Measurements from ENCODE around the gene RPTOR.
A peak's percentile ranks its signal among the peaks of the same experiment; 100 is the strongest.

RPTOR gene

DNA sequence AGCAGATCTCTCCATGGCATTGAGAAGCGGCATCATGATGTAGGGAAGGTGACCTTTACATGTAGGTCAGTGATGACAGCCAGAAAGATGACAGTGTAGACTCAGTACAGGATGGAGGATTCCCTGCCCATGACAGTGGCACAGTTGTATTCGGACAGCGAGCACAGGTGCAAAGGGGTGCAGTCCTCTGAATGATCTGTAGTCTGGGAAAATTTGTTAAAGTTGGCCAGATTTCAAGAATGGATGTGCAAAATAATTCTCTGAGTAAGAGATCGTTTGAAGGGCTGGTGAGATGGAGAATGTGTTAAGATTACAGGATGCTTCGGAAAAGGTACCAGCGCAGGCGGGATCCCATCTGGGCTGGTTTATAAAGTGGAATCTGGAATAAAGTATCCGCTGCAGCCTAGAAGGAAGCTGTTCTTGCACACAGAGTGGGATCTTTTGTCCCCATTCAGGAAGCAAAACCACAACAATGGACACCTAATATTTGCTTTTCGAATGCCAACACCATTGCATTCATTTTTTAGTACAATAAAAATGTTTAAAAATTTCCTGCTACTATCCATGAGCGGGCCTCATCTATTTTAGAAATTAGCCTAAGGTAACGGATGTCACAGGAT lies 101.2 kb downstream of the RPTOR start:
- DNase-seq = no peak

DNA sequence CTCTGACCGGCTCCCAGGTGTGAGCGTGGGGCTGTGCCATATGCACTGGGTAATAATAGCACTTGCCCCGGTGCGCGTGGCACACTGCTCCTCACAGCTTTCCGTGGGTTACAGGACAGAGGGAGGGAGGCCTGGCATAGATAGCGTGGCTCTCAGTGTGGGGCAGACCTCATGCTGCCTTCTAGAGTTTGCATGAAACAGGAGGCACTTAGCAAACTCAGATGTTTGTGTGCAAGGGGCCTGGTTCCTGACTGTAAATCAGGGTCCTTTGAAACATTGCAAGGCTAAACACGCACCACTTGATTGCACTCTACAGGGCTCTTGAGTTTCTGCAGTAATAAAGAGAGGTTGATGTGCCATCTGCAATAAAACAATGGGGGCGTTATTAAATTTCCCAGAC lies 101.7 kb downstream of the RPTOR start:
- DNase-seq = no peak

GRCh38 chr17:80647746-80648145 lies 103.1 kb downstream of the RPTOR start:
- DNase-seq = no peak

- no peak for DNase-seq
Measured at GRCh38 chr17:80649200-80649644, 104.6 kb downstream of the RPTOR start.

- peak; percentile 45 to 50 for DNase-seq
Measured at GRCh38 chr17:80649672-80650330, 105.2 kb downstream of the RPTOR start.

DNA sequence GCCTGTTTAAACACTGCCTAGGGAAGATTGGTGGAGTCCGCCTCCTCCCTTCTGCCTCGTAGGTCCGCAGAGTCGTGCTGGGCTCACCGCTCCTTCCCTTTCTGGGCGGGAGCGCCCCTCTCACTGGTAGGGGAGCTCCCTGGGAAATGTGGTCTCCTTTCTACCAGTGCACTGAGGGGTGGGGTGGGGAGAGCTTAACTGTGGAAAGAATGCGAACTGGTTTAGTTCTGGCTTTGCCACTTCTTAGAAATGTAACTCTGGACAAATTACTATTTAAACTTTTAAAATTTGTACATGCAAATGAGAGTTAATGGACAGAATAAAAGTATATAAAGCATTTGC lies 105.7 kb downstream of the RPTOR start:
- DNase-seq = no peak

- DNase-seq = no peak
Measured at GRCh38 chr17:80650751-80651518, 106.3 kb downstream of the RPTOR start.

DNA sequence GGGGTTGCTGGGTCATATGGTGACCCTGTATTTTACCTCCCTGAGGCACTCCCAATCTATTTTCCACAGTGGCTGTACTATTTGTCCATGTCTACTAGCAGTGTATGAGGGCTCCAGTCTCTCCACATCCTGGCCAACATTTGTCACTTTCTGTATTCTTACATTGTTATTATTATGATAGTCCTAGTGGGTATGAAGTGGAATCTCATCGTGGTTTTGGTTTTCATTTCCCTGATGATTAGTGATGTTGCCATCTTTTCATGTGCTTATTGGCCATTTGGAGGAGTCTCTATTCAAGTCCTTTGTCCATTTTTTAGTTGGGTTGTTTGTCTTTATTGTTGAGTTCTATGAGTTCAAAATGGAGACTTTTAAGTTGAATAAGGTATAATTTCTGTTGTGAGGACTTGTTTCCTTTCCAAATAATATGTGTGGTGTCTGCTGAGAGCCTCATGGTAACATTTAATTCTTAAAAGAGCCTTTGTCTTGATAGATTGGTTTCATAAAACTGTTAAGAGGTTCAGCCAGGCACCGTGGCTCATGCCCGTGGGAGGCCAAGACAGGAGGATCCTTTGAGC lies 108.2 kb downstream of the RPTOR start:
- no peak for DNase-seq

DNA sequence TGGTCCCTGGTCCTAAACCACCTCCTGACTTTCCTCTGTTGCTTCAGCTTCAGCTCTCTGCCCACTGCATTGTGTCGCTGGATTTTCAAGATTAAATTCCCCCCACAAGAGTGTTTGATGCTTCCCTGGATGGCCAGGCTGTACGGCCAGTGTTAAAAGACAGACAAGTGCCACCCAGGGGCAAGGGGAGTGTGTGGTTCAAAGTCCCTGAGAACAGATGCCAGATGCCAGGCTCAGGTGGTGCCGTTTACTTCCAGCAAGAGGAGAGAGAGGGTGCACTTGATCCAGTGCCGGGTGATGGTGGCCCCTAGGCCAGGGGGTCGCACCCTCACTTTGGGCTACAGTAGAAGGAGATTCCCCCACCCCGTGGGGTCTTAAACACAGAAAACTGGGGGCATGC lies 109.2 kb downstream of the RPTOR start:
- no peak for DNase-seq

- DNase-seq = no peak
Measured at GRCh38 chr17:80655608-80656007, 111.0 kb downstream of the RPTOR start.

DNA sequence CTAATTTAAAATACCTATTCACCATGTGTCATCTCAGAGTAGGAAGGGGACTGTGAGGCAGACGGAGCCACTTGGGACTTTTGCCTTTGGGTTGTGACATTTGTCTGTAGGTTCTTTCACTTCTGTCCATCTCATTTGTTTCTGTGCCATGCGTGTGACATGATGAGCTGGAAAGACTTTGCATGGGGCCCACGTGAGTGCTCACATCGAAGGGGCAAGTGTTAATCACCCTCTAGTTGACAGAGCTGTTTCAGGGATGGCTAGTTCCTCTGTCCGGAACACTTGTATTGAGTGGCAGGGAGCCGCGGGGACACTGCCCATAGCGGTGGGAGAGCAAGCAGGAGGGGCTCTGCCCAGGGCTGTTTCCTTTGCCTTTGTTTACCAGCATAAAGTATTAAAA lies 112.0 kb downstream of the RPTOR start:
- DNase-seq = no peak

DNA sequence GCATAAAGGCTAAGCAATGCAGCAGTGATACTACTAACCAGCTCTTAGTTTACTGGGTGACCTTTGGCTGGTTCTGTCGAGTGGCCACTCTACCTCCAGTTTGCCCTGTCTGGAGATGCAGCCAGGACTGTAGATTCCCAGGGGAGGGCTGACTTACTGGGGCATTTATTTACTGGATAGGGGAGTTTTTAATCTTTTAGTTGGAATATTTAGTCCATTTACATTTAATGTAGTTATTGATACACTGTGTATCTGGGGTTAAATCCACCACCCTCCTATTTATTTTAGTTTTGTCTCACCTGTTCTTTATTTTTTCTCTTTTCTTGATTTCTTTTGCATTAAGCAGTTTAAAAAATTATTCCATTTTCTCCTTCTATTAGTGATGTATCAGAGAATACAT lies 112.9 kb downstream of the RPTOR start:
- DNase-seq = no peak

DNA sequence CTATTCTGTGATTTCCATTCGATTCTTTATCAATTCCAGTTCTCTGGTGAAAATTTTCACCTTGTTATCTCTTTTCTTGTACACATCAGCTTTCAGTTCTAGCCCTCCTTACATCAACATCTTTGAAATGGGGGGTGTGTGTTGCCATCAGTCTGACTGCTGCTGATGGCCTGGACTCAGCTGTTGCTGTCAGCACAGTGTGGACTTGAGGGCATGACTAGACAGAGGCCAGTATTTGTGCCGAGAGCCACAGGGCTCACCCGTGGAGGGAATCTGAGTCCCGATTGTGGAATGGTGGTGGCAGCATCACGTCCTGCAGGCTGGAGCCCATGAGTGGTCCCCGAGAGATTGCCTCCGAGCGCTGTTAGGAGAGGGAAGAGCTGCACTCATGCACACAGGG lies 114.2 kb downstream of the RPTOR start:
- DNase-seq = no peak

DNA sequence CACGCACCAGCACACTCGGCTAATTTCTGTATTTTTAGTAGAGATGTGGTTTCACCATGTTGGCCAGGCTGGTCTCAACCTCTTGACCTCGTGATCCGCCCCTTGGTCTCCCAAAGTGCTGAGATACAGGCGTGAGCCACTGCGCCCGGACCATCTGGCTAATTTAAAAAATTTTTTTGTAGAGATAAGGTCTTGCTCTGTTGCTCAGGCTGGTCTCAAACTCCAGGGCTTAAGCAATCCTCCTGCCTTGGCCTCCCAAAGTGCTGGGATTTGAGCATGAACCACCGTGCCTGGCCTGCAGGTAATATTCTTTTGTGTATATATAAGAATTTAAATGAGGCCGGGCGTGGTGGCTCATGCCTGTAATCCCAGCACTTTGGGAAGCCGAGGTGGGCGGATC lies 115.0 kb downstream of the RPTOR start:
- no peak for DNase-seq

DNA sequence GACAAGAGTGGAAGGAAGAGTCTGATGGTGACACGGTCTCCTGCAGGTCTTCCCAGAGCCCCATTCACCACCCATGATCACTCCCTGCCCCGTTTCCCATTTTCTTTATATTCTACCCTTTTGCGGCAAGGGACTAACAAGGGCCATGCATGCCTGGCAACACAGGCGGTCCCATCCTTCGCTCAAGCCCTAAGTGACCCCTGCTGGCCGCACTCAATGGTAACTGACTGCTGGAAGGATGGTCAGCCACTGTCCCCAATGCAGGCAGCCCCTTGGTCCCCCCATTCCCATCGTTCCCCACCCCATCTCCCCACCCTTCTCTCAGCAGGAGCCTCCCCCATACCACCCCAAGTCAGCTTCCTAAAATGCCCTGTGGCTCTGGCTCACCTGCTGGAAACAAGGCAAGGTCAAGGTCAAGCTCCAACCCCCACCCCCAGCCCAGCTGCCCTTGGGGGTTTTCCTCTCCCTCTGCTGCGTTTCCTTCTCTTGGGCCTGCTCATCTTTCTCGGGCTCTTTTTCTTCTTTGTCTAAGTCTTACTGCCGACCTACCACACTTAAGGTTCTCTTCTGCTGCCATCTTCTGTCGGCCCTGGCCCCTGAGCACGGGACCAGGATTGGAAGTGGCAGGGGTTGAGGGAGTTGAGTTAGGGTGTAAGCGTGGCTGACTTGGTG lies 116.0 kb downstream of the RPTOR start:
- DNase-seq = no peak

DNA sequence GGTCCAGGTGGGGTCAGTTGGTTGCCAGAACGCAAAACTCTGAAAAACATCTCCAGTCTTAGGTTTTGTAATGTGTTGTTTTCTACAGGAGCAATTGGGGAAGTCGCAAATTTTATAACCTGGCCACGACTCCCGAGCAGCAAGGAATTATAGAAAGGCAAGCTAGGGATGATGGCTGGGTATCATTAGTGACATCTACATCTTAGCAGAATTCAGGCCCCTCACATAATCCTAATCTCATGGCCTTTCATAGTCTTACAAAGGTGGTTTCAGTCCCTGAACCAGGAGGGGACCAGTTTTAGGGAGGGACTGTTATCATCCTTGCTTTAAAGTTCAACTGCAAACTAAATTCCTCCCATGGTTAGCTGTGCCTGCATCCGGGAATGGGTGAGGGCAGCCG lies 117.9 kb downstream of the RPTOR start:
- no peak for DNase-seq

GRCh38 chr17:80663781-80664206 lies 119.2 kb downstream of the RPTOR start:
- DNase-seq = no peak

- DNase-seq = no peak
Measured at GRCh38 chr17:80664217-80664790, 119.7 kb downstream of the RPTOR start.

DNA sequence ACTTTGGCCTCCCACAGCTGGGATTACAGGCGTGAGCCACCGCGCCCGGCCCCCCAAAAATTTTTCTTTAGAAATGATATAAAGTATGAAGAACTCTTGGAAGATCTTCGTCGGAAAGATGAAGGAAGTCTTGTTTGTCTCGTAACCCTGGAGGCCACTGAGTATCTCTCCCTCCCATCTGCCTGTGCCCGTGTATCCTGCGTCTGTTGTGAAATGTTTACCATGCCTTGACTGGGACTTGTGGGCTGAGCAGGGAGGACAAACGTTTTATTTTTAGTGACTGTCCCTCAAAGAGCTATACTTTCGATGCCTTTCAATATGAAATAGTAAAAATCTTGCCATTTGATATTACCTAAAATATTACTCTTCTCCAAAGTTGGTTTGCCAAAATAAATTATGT lies 121.2 kb downstream of the RPTOR start:
- DNase-seq = no peak

GRCh38 chr17:80666867-80667266 lies 122.2 kb downstream of the RPTOR start:
- no peak for DNase-seq

GRCh38 chr17:80667462-80668277 lies 123.0 kb downstream of the RPTOR start:
- DNase-seq = peak in 1 of 2 donors; percentile 26

All from CD4-positive, alpha-beta T cell treated with Interleukin-1 beta for 1 hour (primary cell).